ENCODE measurements around the gene KDELR3. TPM values are rescaled to one million over a fixed set of nuclear protein-coding genes. Genes with fewer than 3 reads are reported as not detected.

The KDELR3 gene
- total and polyA plus RNA-seq, 8 donors = 2.9 to 14.6 (median 5.8) TPM

- 69 to 79% methylated on average over 1 of the region's 1 CpG for WGBS, 2 donors
- Histone ChIP-seq H3K4me3 (no peak overlapping the region), H3K27ac (no peak overlapping the region), H3K4me1 (no peaks in the 10 kb centered on the region), H3K9me3 (no peaks in the 10 kb centered on the region), H3K36me3 (no peaks in the 10 kb centered on the region), H3K27me3 (no peaks in the 10 kb centered on the region)
- FAIRE-seq (no peak), DNase-seq (no peak), ATAC-seq (no peak)
- intact Hi-C loops (cut with DNase I) = no loop called here
- no peak for TF ChIP-seq CTCF (IDR thresholded peaks at IDR 0.05)
Observed at GRCh38 chr22:38432264-38432663, 35.6 kb upstream of the KDELR3 start.

- H3K27ac ChIP-seq = no peak overlapping the region
- DNase-seq (no peak), ATAC-seq (no peak), FAIRE-seq (no peak)
- whole genome bisulfite sequencing, 2 donors = 55 to 65% methylated on average over 8 of the region's 8 CpGs
- H3K36me3 ChIP-seq = no peaks in the 10 kb centered on the region
- no peak overlapping the region for H3K4me3 ChIP-seq
- H3K4me1 ChIP-seq = no peaks in the 10 kb centered on the region
- intact Hi-C loops (cut with DNase I) = no loop called here
- no peak for TF ChIP-seq CTCF (IDR thresholded peaks at IDR 0.05)
- no peaks in the 10 kb centered on the region for H3K9me3 ChIP-seq
- no peaks in the 10 kb centered on the region for H3K27me3 ChIP-seq
Observed at GRCh38 chr22:38433871-38434270, 34.0 kb upstream of the KDELR3 start.

- Histone ChIP-seq H3K36me3 (no peaks in the 10 kb centered on the region), H3K9me3 (no peaks in the 10 kb centered on the region), H3K27ac (no peak overlapping the region), H3K4me1 (no peaks in the 10 kb centered on the region), H3K4me3 (no peak overlapping the region), H3K27me3 (no peaks in the 10 kb centered on the region)
- no peak for TF ChIP-seq CTCF (IDR thresholded peaks at IDR 0.05)
- intact Hi-C loops (cut with DNase I) = no loop called here
- 56 to 65% methylated on average over 4 of the region's 4 CpGs for WGBS, 2 donors
- FAIRE-seq = no peak
- no peak for ATAC-seq
- no peak for DNase-seq
Observed at GRCh38 chr22:38435010-38435409, 32.9 kb upstream of the KDELR3 start.

GRCh38 chr22:38435965-38436364 lies 31.9 kb upstream of the KDELR3 start:
- intact Hi-C loops (cut with DNase I) = no loop called here
- Histone ChIP-seq H3K27ac (no peak overlapping the region), H3K36me3 (no peaks in the 10 kb centered on the region), H3K9me3 (no peaks in the 10 kb centered on the region), H3K27me3 (no peaks in the 10 kb centered on the region), H3K4me3 (no peak overlapping the region), H3K4me1 (no peaks in the 10 kb centered on the region)
- no peak for FAIRE-seq
- 51 to 62% methylated on average over 4 of the region's 4 CpGs for WGBS, 2 donors
- ATAC-seq = no peak
- no peak for TF ChIP-seq CTCF (IDR thresholded peaks at IDR 0.05)
- DNase-seq = no peak

GRCh38 chr22:38436629-38437395 lies 31.1 kb upstream of the KDELR3 start:
- intact Hi-C loops (cut with DNase I) = no loop called here

More at GRCh38 chr22:38436629-38437395, 31.1 kb upstream of the KDELR3 start:
- Histone ChIP-seq H3K27ac (no peak overlapping the region), H3K4me1 (no peaks in the 10 kb centered on the region), H3K4me3 (no peak overlapping the region), H3K36me3 (no peaks in the 10 kb centered on the region), H3K27me3 (no peaks in the 10 kb centered on the region), H3K9me3 (no peaks in the 10 kb centered on the region)
- ATAC-seq = no peak
- DNase-seq = no peak
- no peak for TF ChIP-seq CTCF (IDR thresholded peaks at IDR 0.05)
- 82 to 86% methylated on average over 15 of the region's 15 CpGs for WGBS, 2 donors
- FAIRE-seq = no peak

Data from pancreas (tissue), 10 donors.